Measurements from ENCODE around the gene PAFAH1B1.

GRCh38 chr17:2705263-2705662 is 111.8 kb downstream of the PAFAH1B1 start:
- TF ChIP-seq, protein P1, sequence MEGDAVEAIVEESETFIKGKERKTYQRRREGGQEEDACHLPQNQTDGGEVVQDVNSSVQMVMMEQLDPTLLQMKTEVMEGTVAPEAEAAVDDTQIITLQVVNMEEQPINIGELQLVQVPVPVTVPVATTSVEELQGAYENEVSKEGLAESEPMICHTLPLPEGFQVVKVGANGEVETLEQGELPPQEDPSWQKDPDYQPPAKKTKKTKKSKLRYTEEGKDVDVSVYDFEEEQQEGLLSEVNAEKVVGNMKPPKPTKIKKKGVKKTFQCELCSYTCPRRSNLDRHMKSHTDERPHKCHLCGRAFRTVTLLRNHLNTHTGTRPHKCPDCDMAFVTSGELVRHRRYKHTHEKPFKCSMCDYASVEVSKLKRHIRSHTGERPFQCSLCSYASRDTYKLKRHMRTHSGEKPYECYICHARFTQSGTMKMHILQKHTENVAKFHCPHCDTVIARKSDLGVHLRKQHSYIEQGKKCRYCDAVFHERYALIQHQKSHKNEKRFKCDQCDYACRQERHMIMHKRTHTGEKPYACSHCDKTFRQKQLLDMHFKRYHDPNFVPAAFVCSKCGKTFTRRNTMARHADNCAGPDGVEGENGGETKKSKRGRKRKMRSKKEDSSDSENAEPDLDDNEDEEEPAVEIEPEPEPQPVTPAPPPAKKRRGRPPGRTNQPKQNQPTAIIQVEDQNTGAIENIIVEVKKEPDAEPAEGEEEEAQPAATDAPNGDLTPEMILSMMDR (conservative IDR thresholded peaks at IDR 0.05; ENCODE audit: low read depth, low read length): no peak
- TF ChIP-seq EZH2 (IDR thresholded peaks at IDR 0.05; ENCODE audit: low read length, unreplicated experiment): no peak
- no peak for TF ChIP-seq EZH2phosphoT487 (IDR thresholded peaks at IDR 0.05; ENCODE audit: borderline replicate concordance, low read length)

Data from PC-3 (cell line).